Stromal cell of bone marrow (primary cell): ENCODE results near the gene JAML.

Source experiments
- DNase-seq: peaks from one replicate; pipeline ENCODE4 v3.0.0-alpha.2; 2012; ENCODE audit warnings: low read depth

JAML gene

GRCh38 chr11:118215765-118216164, 9.0 kb downstream of the JAML start:
- no peak for DNase-seq

GRCh38 chr11:118215262-118215661, 9.5 kb downstream of the JAML start:
- DNase-seq, result no peak

- no peak for DNase-seq
Measured at GRCh38 chr11:118214210-118214914, 10.4 kb downstream of the JAML start.

- no peak for DNase-seq
Measured at GRCh38 chr11:118213781-118214180, 11.0 kb downstream of the JAML start.

GRCh38 chr11:118213201-118213600, 11.6 kb downstream of the JAML start:
- no peak for DNase-seq

GRCh38 chr11:118212781-118213191, 12.0 kb downstream of the JAML start:
- no peak for DNase-seq

GRCh38 chr11:118212131-118212725, 12.6 kb downstream of the JAML start:
- DNase-seq, result no peak

GRCh38 chr11:118211006-118211405, 13.8 kb downstream of the JAML start:
- peak; percentile 32 for DNase-seq

- no peak for DNase-seq
Measured at GRCh38 chr11:118210323-118210722, 14.5 kb downstream of the JAML start.

- no peak for DNase-seq
Measured at GRCh38 chr11:118209033-118209432, 15.8 kb downstream of the JAML start.

- no peak for DNase-seq
Measured at GRCh38 chr11:118207079-118207478, 17.7 kb downstream of the JAML start.

GRCh38 chr11:118206391-118207031, 18.3 kb downstream of the JAML start:
- no peak for DNase-seq

GRCh38 chr11:118205606-118206378, 19.0 kb downstream of the JAML start:
- no peak for DNase-seq

- DNase-seq, result no peak
Measured at GRCh38 chr11:118202599-118203422, 22.0 kb downstream of the JAML start.

GRCh38 chr11:118201966-118202365, 22.8 kb downstream of the JAML start:
- no peak for DNase-seq

- DNase-seq, result no peak
Measured at GRCh38 chr11:118200901-118201680, 23.7 kb downstream of the JAML start.

- no peak for DNase-seq
Measured at GRCh38 chr11:118200497-118200896, 24.3 kb downstream of the JAML start.

GRCh38 chr11:118199135-118199534, 25.7 kb downstream of the JAML start:
- no peak for DNase-seq

GRCh38 chr11:118198370-118198769, 26.4 kb downstream of the JAML start:
- peak; percentile 22 for DNase-seq

GRCh38 chr11:118194835-118195627, 29.8 kb downstream of the JAML start:
- DNase-seq, result peak; percentile 66
